Measurements from ENCODE around the gene GPD2. TPM values are rescaled to one million over a fixed set of nuclear protein-coding genes. Genes with fewer than 3 reads are reported as not detected.

The GPD2 gene
- total and polyA plus RNA-seq, 2 donors (not counting 1 experiment from before 2014, with no cell fraction given), result 5.1 to 26.8 TPM

- DNase-seq, result no peak
- H3K36me3 ChIP-seq (replicated peaks in 1 of 2; ENCODE audit: control extremely low read depth in 1 of 2, control insufficient read depth in 1 of 2, extremely low read depth in 1 of 2, insufficient read depth in 2 of 2, low read length in 1 of 2), result no peaks in the 10 kb centered on the region
- H3K27ac ChIP-seq (ENCODE audit: low read length in 2 of 2), result no peak overlapping the region
- TF ChIP-seq EZH2 (IDR thresholded peaks at IDR 0.05; ENCODE audit: borderline replicate concordance, insufficient read depth, low read depth, low read length, poor library complexity, severe bottlenecking) (no peak), CTCF (IDR thresholded peaks at IDR 0.05) (no peak)
- POLR2A ChIA-PET, result no interaction called here
- Mint-ChIP-seq H3K4me3 (no peak overlapping the region), H3K27ac (no peak overlapping the region), H3K27me3 (peaks cover 2% of the 10 kb centered on the region), H3K4me1 (peaks cover 6% of the 10 kb centered on the region), H3K9me3 (ENCODE audit: insufficient read depth) (no peaks in the 10 kb centered on the region)
- intact Hi-C loops (cut with micrococcal nuclease), result no loop called here
- H3K9ac ChIP-seq (ENCODE audit: low read length), result no peak overlapping the region
- H3K9me3 ChIP-seq (ENCODE audit: control extremely low read depth in 1 of 3, control insufficient read depth in 2 of 3, insufficient read depth in 1 of 3, low read length in 2 of 3), result no peaks in the 10 kb centered on the region
- H3K4me3 ChIP-seq (ENCODE audit: control extremely low read depth in 1 of 5, extremely low read depth in 1 of 5, insufficient read depth in 1 of 5, low read depth in 2 of 5, low read length in 4 of 5), result no peak overlapping the region
- no peaks in the 10 kb centered on the region for H3K27me3 ChIP-seq (replicated peaks in 1 of 4; ENCODE audit: control extremely low read depth in 1 of 4, control insufficient read depth in 3 of 4, insufficient read depth in 4 of 4, low read length in 3 of 4)
- ATAC-seq (ENCODE audit: low read depth), result no peak
- CTCF ChIA-PET, result no interaction called here
- H3K4me2 ChIP-seq (replicated peaks; ENCODE audit: low read depth, low read length, poor library complexity, severe bottlenecking), result no peak overlapping the region
- H3K4me1 ChIP-seq (ENCODE audit: control insufficient read depth in 2 of 2, insufficient read depth in 2 of 2, low read length in 2 of 2), result no peaks in the 10 kb centered on the region
- no peaks in the 10 kb centered on the region for H3K79me2 ChIP-seq (ENCODE audit: control insufficient read depth, insufficient read depth, low read length)
- no peak overlapping the region for H2AFZ ChIP-seq (ENCODE audit: insufficient read depth, low read depth, low read length, poor library complexity, severe bottlenecking)
- H4K20me1 ChIP-seq (ENCODE audit: control insufficient read depth, insufficient read depth, low read length, poor library complexity, severe bottlenecking), result no peaks in the 10 kb centered on the region
These were observed 7.0 kb upstream of the GPD2 start for GRCh38 chr2:156429211-156429610.

GRCh38 chr2:156430236-156430979 is 5.8 kb upstream of the GPD2 start:
- no peak overlapping the region for H3K9ac ChIP-seq (ENCODE audit: low read length)
- DNase-seq (no peak), ATAC-seq (ENCODE audit: low read depth) (no peak)
- no peaks in the 10 kb centered on the region for H3K27me3 Mint-ChIP-seq
- no peaks in the 10 kb centered on the region for H3K79me2 ChIP-seq (ENCODE audit: control insufficient read depth, insufficient read depth, low read length)
- no peak overlapping the region for H3K4me3 ChIP-seq (ENCODE audit: control extremely low read depth in 1 of 5, extremely low read depth in 1 of 5, insufficient read depth in 1 of 5, low read depth in 2 of 5, low read length in 4 of 5)
- no CpG with 5 or more reads among the region's 2 CpGs for WGBS (ENCODE audit: insufficient coverage)
- peaks cover 10% of the 10 kb centered on the region for H3K4me1 Mint-ChIP-seq
- H3K27ac Mint-ChIP-seq, result no peak overlapping the region
- H3K9me3 Mint-ChIP-seq (ENCODE audit: insufficient read depth), result no peaks in the 10 kb centered on the region
- H4K20me1 ChIP-seq (ENCODE audit: control insufficient read depth, insufficient read depth, low read length, poor library complexity, severe bottlenecking), result no peaks in the 10 kb centered on the region
- H3K4me3 Mint-ChIP-seq, result no peak overlapping the region
- H3K27ac ChIP-seq (ENCODE audit: low read length in 2 of 2), result no peak overlapping the region
- intact Hi-C loops (cut with micrococcal nuclease), result no loop called here
- H3K36me3 ChIP-seq (replicated peaks in 1 of 2; ENCODE audit: control extremely low read depth in 1 of 2, control insufficient read depth in 1 of 2, extremely low read depth in 1 of 2, insufficient read depth in 2 of 2, low read length in 1 of 2), result no peaks in the 10 kb centered on the region
- no peak overlapping the region for H3K4me2 ChIP-seq (replicated peaks; ENCODE audit: low read depth, low read length, poor library complexity, severe bottlenecking)
- no peaks in the 10 kb centered on the region for H3K9me3 ChIP-seq (ENCODE audit: control extremely low read depth in 1 of 3, control insufficient read depth in 2 of 3, insufficient read depth in 1 of 3, low read length in 2 of 3)
- ChIA-PET CTCF (interaction anchor here (1.0 kb wide), 1 partner anchor 95 kb away, joined by 7 read pairs; no protein-coding TSS in a partner anchor), POLR2A (interaction anchor here (1.0 kb wide), 1 partner anchor 100 kb away, joined by 3 read pairs; no protein-coding TSS in a partner anchor)
- no peak for TF ChIP-seq CTCF (IDR thresholded peaks at IDR 0.05)
- TF ChIP-seq EZH2 (IDR thresholded peaks at IDR 0.05; ENCODE audit: borderline replicate concordance, insufficient read depth, low read depth, low read length, poor library complexity, severe bottlenecking), result no peak
- peaks cover 0 to 3% of the 10 kb centered on the region in 2 donors for H3K4me1 ChIP-seq (ENCODE audit: control insufficient read depth in 2 of 2, insufficient read depth in 2 of 2, low read length in 2 of 2)
- no peak overlapping the region for H2AFZ ChIP-seq (ENCODE audit: insufficient read depth, low read depth, low read length, poor library complexity, severe bottlenecking)
- H3K27me3 ChIP-seq (replicated peaks in 1 of 4; ENCODE audit: control extremely low read depth in 1 of 4, control insufficient read depth in 3 of 4, insufficient read depth in 4 of 4, low read length in 3 of 4), result no peaks in the 10 kb centered on the region
